ENCODE measurements around the gene GALNS. TPM values are rescaled to one million over a fixed set of nuclear protein-coding genes. Genes with fewer than 3 reads are reported as not detected.

Gene GALNS
- total RNA-seq, 1 donor from 2014 or later, result 15.8 TPM

- no peak for ATAC-seq
- intact Hi-C loops (cut with DNase I), result no loop called here
- DNase-seq (ENCODE audit: missing footprints), result no peak
These were observed 86.9 kb downstream of the GALNS start for GRCh38 chr16:88769617-88770460.

GRCh38 chr16:88768071-88768783 lies 88.5 kb downstream of the GALNS start:
- ATAC-seq (peak; percentile 29), DNase-seq (ENCODE audit: missing footprints) (no peak)
- intact Hi-C loops (cut with DNase I), result no loop called here

- intact Hi-C loops (cut with DNase I), result no loop called here
- no peak for DNase-seq (ENCODE audit: missing footprints)
- no peak for ATAC-seq
These were observed 89.1 kb downstream of the GALNS start for GRCh38 chr16:88767546-88768070.

- ATAC-seq (no peak), DNase-seq (ENCODE audit: missing footprints) (no peak)
- intact Hi-C loops (cut with DNase I), result no loop called here
These were observed 89.8 kb downstream of the GALNS start for GRCh38 chr16:88766975-88767374.

- DNase-seq (ENCODE audit: missing footprints) (no peak), ATAC-seq (no peak)
- intact Hi-C loops (cut with DNase I), result no loop called here
These were observed 91.8 kb downstream of the GALNS start for GRCh38 chr16:88764913-88765349.

GRCh38 chr16:88764080-88764479 lies 92.7 kb downstream of the GALNS start:
- ATAC-seq (no peak), DNase-seq (ENCODE audit: missing footprints) (no peak)
- intact Hi-C loops (cut with DNase I), result no loop called here

Other genes starting within 250 kb of the GALNS start
- gene IL17C, start 218.4 kb downstream of the GALNS start, total RNA-seq, result not detected
- gene CYBA, start 205.9 kb downstream of the GALNS start, total RNA-seq, result 63.7 TPM
- 24.0 TPM for gene MVD, start 193.9 kb downstream of the GALNS start, total RNA-seq
- gene SNAI3, start 170.4 kb downstream of the GALNS start, total RNA-seq, result 2.9 TPM
- gene RNF166, start 150.5 kb downstream of the GALNS start, total RNA-seq, result 17.0 TPM
- 13.1 TPM for gene CTU2, start 150.4 kb downstream of the GALNS start, total RNA-seq
- 18.1 TPM for gene PIEZO1, start 71.7 kb downstream of the GALNS start, total RNA-seq
- 0.65 TPM for gene CDT1, start 53.2 kb downstream of the GALNS start, total RNA-seq
- 45.3 TPM for gene APRT, start 45.0 kb downstream of the GALNS start, total RNA-seq
- gene TRAPPC2L, start 180 bp upstream of the GALNS start, total RNA-seq, result 58.7 TPM
- not detected for gene PABPN1L, start 9.7 kb upstream of the GALNS start, total RNA-seq
- gene CBFA2T3, start 120.3 kb upstream of the GALNS start, total RNA-seq, result 11.1 TPM
- 17.0 TPM for gene ACSF3, start 236.9 kb upstream of the GALNS start, total RNA-seq